ENCODE data around the gene SRXN1.

DNA sequence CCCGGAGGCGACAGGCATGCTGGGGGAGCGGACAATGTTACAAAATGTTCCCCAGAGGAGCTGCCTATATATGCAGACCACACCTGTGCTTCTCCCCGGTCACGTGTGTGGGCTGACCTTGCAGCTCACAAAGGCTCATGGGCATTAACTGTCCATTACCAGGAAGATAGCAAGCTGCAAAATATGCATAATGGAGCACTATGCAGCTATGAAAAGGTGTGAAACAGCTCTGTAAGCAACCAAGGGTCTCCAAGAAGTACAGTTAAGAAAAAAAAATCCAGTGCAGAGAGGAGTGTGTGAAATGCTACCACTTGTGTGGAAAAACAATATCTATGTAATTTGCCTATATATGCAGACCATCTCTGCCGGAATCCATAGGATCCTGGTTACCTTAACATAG is 52.3 kb downstream of the SRXN1 start:
- TF ChIP-seq TAF1 (IDR thresholded peaks at IDR 0.05; ENCODE audit: borderline replicate concordance, insufficient read depth, low read length) (no peak), POLR2AphosphoS5 (IDR thresholded peaks at IDR 0.05; ENCODE audit: low read depth, low read length) (no peak), SIN3A (IDR thresholded peaks at IDR 0.05; ENCODE audit: borderline replicate concordance, insufficient read depth, low read length) (no peak), FOXP2 (optimal IDR thresholded peaks at IDR 0.05; ENCODE audit: borderline replicate concordance, extremely low read depth, extremely low read length, insufficient read depth) (no peak)
- TF ChIP-seq, protein P1, sequence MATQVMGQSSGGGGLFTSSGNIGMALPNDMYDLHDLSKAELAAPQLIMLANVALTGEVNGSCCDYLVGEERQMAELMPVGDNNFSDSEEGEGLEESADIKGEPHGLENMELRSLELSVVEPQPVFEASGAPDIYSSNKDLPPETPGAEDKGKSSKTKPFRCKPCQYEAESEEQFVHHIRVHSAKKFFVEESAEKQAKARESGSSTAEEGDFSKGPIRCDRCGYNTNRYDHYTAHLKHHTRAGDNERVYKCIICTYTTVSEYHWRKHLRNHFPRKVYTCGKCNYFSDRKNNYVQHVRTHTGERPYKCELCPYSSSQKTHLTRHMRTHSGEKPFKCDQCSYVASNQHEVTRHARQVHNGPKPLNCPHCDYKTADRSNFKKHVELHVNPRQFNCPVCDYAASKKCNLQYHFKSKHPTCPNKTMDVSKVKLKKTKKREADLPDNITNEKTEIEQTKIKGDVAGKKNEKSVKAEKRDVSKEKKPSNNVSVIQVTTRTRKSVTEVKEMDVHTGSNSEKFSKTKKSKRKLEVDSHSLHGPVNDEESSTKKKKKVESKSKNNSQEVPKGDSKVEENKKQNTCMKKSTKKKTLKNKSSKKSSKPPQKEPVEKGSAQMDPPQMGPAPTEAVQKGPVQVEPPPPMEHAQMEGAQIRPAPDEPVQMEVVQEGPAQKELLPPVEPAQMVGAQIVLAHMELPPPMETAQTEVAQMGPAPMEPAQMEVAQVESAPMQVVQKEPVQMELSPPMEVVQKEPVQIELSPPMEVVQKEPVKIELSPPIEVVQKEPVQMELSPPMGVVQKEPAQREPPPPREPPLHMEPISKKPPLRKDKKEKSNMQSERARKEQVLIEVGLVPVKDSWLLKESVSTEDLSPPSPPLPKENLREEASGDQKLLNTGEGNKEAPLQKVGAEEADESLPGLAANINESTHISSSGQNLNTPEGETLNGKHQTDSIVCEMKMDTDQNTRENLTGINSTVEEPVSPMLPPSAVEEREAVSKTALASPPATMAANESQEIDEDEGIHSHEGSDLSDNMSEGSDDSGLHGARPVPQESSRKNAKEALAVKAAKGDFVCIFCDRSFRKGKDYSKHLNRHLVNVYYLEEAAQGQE (IDR thresholded peaks at IDR 0.05; ENCODE audit: insufficient read depth in 1 of 2, low read depth in 2 of 2, low read length in 2 of 2), result no peak
